Cerebellar cortex (tissue), 1 donor: ENCODE data around the gene OGFR.
"Not testable (repeated sequence)": the region's sequence is repeated elsewhere in the genome, so short reads cannot be mapped to it uniquely, and the experiment has no call there.

Experiments used
- DNase-seq: peaks from one replicate; pipeline ENCODE4 v3.0.0-alpha.2; 2015; ENCODE audit warnings: low spot score

Gene OGFR

GRCh38 chr20:62838128-62838891 is 33.7 kb downstream of the OGFR start:
- DNase-seq, result no peak

- DNase-seq, result no peak
These were observed 34.6 kb downstream of the OGFR start for GRCh38 chr20:62839261-62839660.

- no peak for DNase-seq
These were observed 35.2 kb downstream of the OGFR start for GRCh38 chr20:62839816-62840215.

- DNase-seq, result no peak
These were observed 35.9 kb downstream of the OGFR start for GRCh38 chr20:62840244-62841197.

GRCh38 chr20:62841705-62842212 is 37.1 kb downstream of the OGFR start:
- no peak for DNase-seq

- no peak for DNase-seq
These were observed 39.0 kb downstream of the OGFR start for GRCh38 chr20:62843656-62844055.

GRCh38 chr20:62844182-62844581 is 39.5 kb downstream of the OGFR start:
- no peak for DNase-seq

- DNase-seq, result no peak
These were observed 41.0 kb downstream of the OGFR start for GRCh38 chr20:62845416-62846160.

- no peak for DNase-seq
These were observed 41.7 kb downstream of the OGFR start for GRCh38 chr20:62846166-62846890.

- DNase-seq, result not testable (repeated sequence)
These were observed 44.3 kb downstream of the OGFR start for GRCh38 chr20:62848917-62849316.

GRCh38 chr20:62849431-62849830 is 44.8 kb downstream of the OGFR start:
- no peak for DNase-seq

- no peak for DNase-seq
These were observed 45.8 kb downstream of the OGFR start for GRCh38 chr20:62850333-62850974.

- no peak for DNase-seq
These were observed 47.6 kb downstream of the OGFR start for GRCh38 chr20:62852196-62852595.

GRCh38 chr20:62852841-62853240 is 48.2 kb downstream of the OGFR start:
- no peak for DNase-seq

- DNase-seq, result not testable (repeated sequence)
These were observed 48.7 kb downstream of the OGFR start for GRCh38 chr20:62853304-62853703.

GRCh38 chr20:62854121-62854520 is 49.5 kb downstream of the OGFR start:
- no peak for DNase-seq

- no peak for DNase-seq
These were observed 50.5 kb downstream of the OGFR start for GRCh38 chr20:62855120-62855519.

- DNase-seq, result no peak
These were observed 52.4 kb downstream of the OGFR start for GRCh38 chr20:62856931-62857619.

- no peak for DNase-seq
These were observed 53.6 kb downstream of the OGFR start for GRCh38 chr20:62858058-62858830.
